ENCODE results near the gene SERINC3.

The SERINC3 gene

DNA sequence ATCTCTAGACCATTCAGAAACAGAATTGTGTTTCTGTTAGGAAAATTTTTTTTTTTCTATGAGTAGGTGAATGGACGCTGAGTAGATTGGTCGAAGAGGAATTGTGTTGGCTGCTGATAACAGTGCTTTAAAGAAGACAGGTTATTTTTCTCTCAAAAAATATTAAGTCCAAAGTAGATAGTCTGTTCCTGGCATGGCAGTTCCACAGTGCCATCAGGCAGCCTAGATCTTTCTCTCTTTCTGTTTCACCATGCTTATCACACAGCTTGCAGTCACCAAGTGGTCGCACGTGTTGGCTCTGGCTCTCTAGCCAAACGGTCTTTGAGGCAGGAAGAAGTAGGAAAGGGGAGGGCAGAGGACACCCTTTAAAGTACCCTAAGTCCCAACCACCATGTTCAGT, 22.4 kb upstream of the SERINC3 start:
- no peak overlapping the region for H3K4me3 ChIP-seq (ENCODE audit: insufficient read length, low read depth)
- no peak for TF ChIP-seq SUZ12 (IDR thresholded peaks at IDR 0.05; ENCODE audit: extremely low read depth, insufficient read depth, insufficient read length)
- no peak for TF ChIP-seq YY1 (IDR thresholded peaks at IDR 0.05; ENCODE audit: insufficient read depth, insufficient read length)
- TF ChIP-seq ZNF274 (IDR thresholded peaks at IDR 0.05; ENCODE audit: low read depth, low read length): no peak
- no peaks in the 10 kb centered on the region for H3K36me3 ChIP-seq (ENCODE audit: insufficient read depth, insufficient read length, low read length)
- H3K9ac ChIP-seq (ENCODE audit: insufficient read length, low read depth): no peak overlapping the region
- no peaks in the 10 kb centered on the region for H3K27me3 ChIP-seq (ENCODE audit: insufficient read depth, insufficient read length)
- no peaks in the 10 kb centered on the region for H3K9me3 ChIP-seq (ENCODE audit: insufficient read depth, low read length)
- peaks cover 4% of the 10 kb centered on the region for H3K4me1 ChIP-seq (ENCODE audit: insufficient read depth, insufficient read length)
- DNase-seq (ENCODE audit: low read depth, low spot score): no peak

DNA sequence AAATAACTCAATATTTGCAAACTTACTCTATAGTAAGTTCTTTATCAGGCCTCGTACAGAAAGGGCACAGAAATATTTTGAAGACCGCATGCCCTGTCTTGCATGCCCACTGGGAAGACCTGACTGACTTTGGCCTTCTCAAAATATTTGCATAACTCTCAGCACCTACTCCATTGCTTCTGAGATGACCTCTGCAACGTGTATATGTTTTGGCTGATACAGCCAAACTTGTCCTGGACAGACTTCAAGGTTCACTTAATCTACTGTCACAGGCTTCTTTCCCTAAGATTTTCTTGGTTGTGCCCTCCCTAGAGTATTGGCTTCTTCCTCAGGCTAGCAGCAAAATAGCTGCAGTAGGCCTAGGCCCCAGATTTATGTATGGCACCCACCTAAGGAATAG, 21.5 kb upstream of the SERINC3 start:
- no peak for DNase-seq (ENCODE audit: low read depth, low spot score)
- no peak overlapping the region for H3K4me3 ChIP-seq (ENCODE audit: insufficient read length, low read depth)
- no peaks in the 10 kb centered on the region for H3K27me3 ChIP-seq (ENCODE audit: insufficient read depth, insufficient read length)
- H3K9me3 ChIP-seq (ENCODE audit: insufficient read depth, low read length): no peaks in the 10 kb centered on the region
- H3K4me1 ChIP-seq (ENCODE audit: insufficient read depth, insufficient read length): peaks cover 4% of the 10 kb centered on the region
- H3K9ac ChIP-seq (ENCODE audit: insufficient read length, low read depth): no peak overlapping the region
- no peaks in the 10 kb centered on the region for H3K36me3 ChIP-seq (ENCODE audit: insufficient read depth, insufficient read length, low read length)
- TF ChIP-seq YY1 (IDR thresholded peaks at IDR 0.05; ENCODE audit: insufficient read depth, insufficient read length): no peak

DNA sequence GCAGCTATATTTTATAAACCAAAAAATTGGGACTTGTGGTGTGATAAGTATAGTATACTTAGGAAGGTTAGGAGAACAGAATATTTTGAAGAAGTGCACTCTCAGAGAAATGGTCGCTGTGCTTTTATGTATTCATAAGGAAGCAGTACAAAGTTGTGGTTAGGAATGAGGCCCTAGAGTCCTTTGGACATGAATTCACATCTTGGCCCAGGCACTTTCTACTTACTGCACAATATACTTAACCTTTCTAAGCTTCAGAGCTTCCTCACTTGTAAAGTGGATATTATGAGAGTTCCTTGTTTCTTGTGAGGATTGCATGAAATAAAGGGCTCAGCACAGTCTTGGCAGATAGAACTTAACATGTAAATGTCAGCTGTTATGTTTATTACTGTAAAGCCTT, 21.0 kb upstream of the SERINC3 start:
- no peak for TF ChIP-seq ZNF274 (IDR thresholded peaks at IDR 0.05; ENCODE audit: low read depth, low read length)
- no peak for TF ChIP-seq SUZ12 (IDR thresholded peaks at IDR 0.05; ENCODE audit: extremely low read depth, insufficient read depth, insufficient read length)
- TF ChIP-seq YY1 (IDR thresholded peaks at IDR 0.05; ENCODE audit: insufficient read depth, insufficient read length): no peak

DNA sequence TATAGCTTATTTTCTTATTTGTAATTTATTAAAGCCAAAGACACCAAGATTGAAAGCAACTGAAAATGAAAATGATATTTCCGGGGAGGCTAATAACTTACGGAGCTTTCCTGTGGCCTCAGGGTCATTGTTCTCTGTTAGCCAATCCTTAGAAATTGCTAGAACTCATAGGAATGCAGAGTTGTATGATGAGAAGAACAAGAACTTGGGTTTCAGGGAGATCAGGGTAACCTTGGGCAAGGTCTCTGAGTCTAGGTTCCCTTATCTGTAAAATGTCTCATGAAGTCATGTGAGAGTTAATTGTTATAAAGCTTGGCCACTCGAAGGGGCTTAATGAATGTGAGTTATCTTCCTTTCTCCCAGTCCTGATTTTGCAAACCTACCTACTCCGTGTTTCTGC, 20.1 kb upstream of the SERINC3 start:
- TF ChIP-seq ZNF274 (IDR thresholded peaks at IDR 0.05; ENCODE audit: low read depth, low read length) (no peak), SUZ12 (IDR thresholded peaks at IDR 0.05; ENCODE audit: extremely low read depth, insufficient read depth, insufficient read length) (no peak), YY1 (IDR thresholded peaks at IDR 0.05; ENCODE audit: insufficient read depth, insufficient read length) (no peak)
- Histone ChIP-seq H3K4me1 (ENCODE audit: insufficient read depth, insufficient read length) (peaks cover 3% of the 10 kb centered on the region), H3K9ac (ENCODE audit: insufficient read length, low read depth) (no peak overlapping the region), H3K27me3 (ENCODE audit: insufficient read depth, insufficient read length) (no peaks in the 10 kb centered on the region), H3K4me3 (ENCODE audit: insufficient read length, low read depth) (no peak overlapping the region), H3K36me3 (ENCODE audit: insufficient read depth, insufficient read length, low read length) (no peaks in the 10 kb centered on the region), H3K9me3 (ENCODE audit: insufficient read depth, low read length) (no peaks in the 10 kb centered on the region)
- no peak for DNase-seq (ENCODE audit: low read depth, low spot score)

More for the DNA sequence above, 21.0 kb upstream of the SERINC3 start:
- Histone ChIP-seq H3K4me1 (ENCODE audit: insufficient read depth, insufficient read length) (peaks cover 4% of the 10 kb centered on the region), H3K9me3 (ENCODE audit: insufficient read depth, low read length) (no peaks in the 10 kb centered on the region), H3K9ac (ENCODE audit: insufficient read length, low read depth) (no peak overlapping the region), H3K27me3 (ENCODE audit: insufficient read depth, insufficient read length) (no peaks in the 10 kb centered on the region), H3K36me3 (ENCODE audit: insufficient read depth, insufficient read length, low read length) (no peaks in the 10 kb centered on the region), H3K4me3 (ENCODE audit: insufficient read length, low read depth) (no peak overlapping the region)
- no peak for DNase-seq (ENCODE audit: low read depth, low spot score)

DNA sequence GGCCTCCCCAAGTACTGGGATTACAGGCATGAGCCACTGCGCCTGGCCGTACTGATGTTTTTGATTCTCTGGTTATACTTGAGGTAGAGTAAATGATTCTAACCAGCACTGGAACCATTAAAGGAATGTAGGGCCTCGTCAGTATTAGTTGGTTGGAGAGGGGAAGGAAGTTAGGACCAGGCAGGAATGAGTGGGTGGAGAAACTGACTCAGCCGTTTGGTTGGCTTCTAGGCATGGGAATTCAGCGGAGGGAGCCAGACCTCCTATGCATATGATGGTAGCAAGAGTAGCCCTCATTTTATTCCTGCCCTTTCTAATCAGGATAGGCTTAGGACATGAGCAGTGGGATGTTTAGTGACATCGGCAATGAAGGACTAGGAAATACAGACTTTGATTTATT, 19.0 kb upstream of the SERINC3 start:
- no peak overlapping the region for H3K9ac ChIP-seq (ENCODE audit: insufficient read length, low read depth)
- H3K36me3 ChIP-seq (ENCODE audit: insufficient read depth, insufficient read length, low read length): no peaks in the 10 kb centered on the region
- peaks cover 3% of the 10 kb centered on the region for H3K4me1 ChIP-seq (ENCODE audit: insufficient read depth, insufficient read length)
- no peak for TF ChIP-seq ZNF274 (IDR thresholded peaks at IDR 0.05; ENCODE audit: low read depth, low read length)
- no peak for TF ChIP-seq YY1 (IDR thresholded peaks at IDR 0.05; ENCODE audit: insufficient read depth, insufficient read length)
- TF ChIP-seq SUZ12 (IDR thresholded peaks at IDR 0.05; ENCODE audit: extremely low read depth, insufficient read depth, insufficient read length): no peak
- no peaks in the 10 kb centered on the region for H3K9me3 ChIP-seq (ENCODE audit: insufficient read depth, low read length)
- DNase-seq (ENCODE audit: low read depth, low spot score): no peak
- no peak overlapping the region for H3K4me3 ChIP-seq (ENCODE audit: insufficient read length, low read depth)
- H3K27me3 ChIP-seq (ENCODE audit: insufficient read depth, insufficient read length): no peaks in the 10 kb centered on the region

DNA sequence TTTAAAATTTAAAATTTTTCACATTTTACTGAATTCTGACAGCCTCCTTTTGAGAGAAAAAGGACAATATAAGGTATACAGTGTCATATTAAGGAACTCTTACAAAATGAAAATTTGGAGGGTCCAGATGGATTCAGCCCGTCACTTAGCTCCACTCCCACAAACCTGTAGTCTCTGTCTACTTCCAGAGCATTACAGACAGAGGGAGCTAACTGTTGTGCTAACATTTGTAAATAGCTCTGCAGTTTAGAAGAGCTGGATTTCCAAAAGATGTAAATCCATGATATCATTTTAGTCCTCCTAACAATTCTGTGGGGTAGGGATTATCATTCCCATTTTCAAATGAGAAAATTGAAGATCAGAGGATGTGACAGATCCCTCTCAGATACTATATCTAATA, 16.1 kb upstream of the SERINC3 start:
- H3K4me3 ChIP-seq (ENCODE audit: insufficient read length, low read depth): no peak overlapping the region
- no peak overlapping the region for H3K9ac ChIP-seq (ENCODE audit: insufficient read length, low read depth)
- no peaks in the 10 kb centered on the region for H3K36me3 ChIP-seq (ENCODE audit: insufficient read depth, insufficient read length, low read length)
- no peaks in the 10 kb centered on the region for H3K27me3 ChIP-seq (ENCODE audit: insufficient read depth, insufficient read length)
- H3K4me1 ChIP-seq (ENCODE audit: insufficient read depth, insufficient read length): peaks cover 3% of the 10 kb centered on the region
- TF ChIP-seq SUZ12 (IDR thresholded peaks at IDR 0.05; ENCODE audit: extremely low read depth, insufficient read depth, insufficient read length) (no peak), YY1 (IDR thresholded peaks at IDR 0.05; ENCODE audit: insufficient read depth, insufficient read length) (no peak), ZNF274 (IDR thresholded peaks at IDR 0.05; ENCODE audit: low read depth, low read length) (no peak)
- no peaks in the 10 kb centered on the region for H3K9me3 ChIP-seq (ENCODE audit: insufficient read depth, low read length)
- no peak for DNase-seq (ENCODE audit: low read depth, low spot score)

DNA sequence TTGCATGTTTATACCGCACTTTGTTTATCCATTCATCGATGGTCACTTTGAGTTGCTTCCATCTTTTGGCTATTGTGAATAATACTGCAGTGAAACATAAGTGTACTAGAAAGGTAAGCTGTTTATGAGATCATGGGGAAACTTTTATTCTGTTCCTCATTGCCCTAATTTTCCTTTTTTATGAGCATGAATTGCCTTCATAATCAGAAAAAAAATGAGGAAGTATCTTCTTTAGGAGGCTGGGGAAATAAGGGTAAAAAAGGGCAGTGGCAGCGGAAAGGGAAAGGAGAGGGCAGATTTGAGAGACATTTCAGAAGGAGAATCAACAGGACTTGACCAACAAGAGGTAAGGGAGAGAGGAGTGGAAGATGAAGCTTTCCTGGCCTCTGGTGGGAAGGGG, 14.3 kb upstream of the SERINC3 start:
- Histone ChIP-seq H3K9me3 (ENCODE audit: insufficient read depth, low read length) (no peaks in the 10 kb centered on the region), H3K36me3 (ENCODE audit: insufficient read depth, insufficient read length, low read length) (no peaks in the 10 kb centered on the region), H3K27me3 (ENCODE audit: insufficient read depth, insufficient read length) (no peaks in the 10 kb centered on the region), H3K4me3 (ENCODE audit: insufficient read length, low read depth) (no peak overlapping the region), H3K9ac (ENCODE audit: insufficient read length, low read depth) (no peak overlapping the region), H3K4me1 (ENCODE audit: insufficient read depth, insufficient read length) (peaks cover 3% of the 10 kb centered on the region)
- DNase-seq (ENCODE audit: low read depth, low spot score): no peak
- no peak for TF ChIP-seq YY1 (IDR thresholded peaks at IDR 0.05; ENCODE audit: insufficient read depth, insufficient read length)
- TF ChIP-seq ZNF274 (IDR thresholded peaks at IDR 0.05; ENCODE audit: low read depth, low read length): no peak
- no peak for TF ChIP-seq SUZ12 (IDR thresholded peaks at IDR 0.05; ENCODE audit: extremely low read depth, insufficient read depth, insufficient read length)

DNA sequence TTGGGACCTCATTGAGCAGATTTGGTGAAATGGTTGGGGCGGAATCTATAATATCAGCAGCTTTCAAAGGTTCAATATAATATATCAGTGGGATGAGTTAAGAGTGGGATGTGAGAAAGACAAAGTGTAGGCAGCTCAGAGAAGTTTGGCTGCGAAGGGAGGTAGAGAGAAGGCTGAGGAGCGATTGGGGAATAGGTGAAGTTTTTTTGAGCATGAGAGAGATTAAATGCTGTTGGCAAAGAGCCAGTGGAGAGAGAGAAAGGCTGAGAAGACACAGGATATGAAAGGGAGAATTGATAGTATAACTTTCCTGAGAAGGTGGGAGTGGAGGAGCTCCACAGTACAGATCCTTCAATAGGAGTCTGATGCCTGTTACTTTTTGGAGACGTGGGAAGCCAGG, 12.1 kb upstream of the SERINC3 start:
- no peak overlapping the region for H3K9ac ChIP-seq (ENCODE audit: insufficient read length, low read depth)

More for the DNA sequence above, 12.1 kb upstream of the SERINC3 start:
- DNase-seq (ENCODE audit: low read depth, low spot score): no peak
- Histone ChIP-seq H3K27me3 (ENCODE audit: insufficient read depth, insufficient read length) (no peaks in the 10 kb centered on the region), H3K36me3 (ENCODE audit: insufficient read depth, insufficient read length, low read length) (no peaks in the 10 kb centered on the region), H3K4me3 (ENCODE audit: insufficient read length, low read depth) (no peak overlapping the region), H3K4me1 (ENCODE audit: insufficient read depth, insufficient read length) (no peaks in the 10 kb centered on the region), H3K9me3 (ENCODE audit: insufficient read depth, low read length) (peaks cover 3% of the 10 kb centered on the region; the same call in 1 of the 2 replicates)
- no peak for TF ChIP-seq YY1 (IDR thresholded peaks at IDR 0.05; ENCODE audit: insufficient read depth, insufficient read length)
- TF ChIP-seq SUZ12 (IDR thresholded peaks at IDR 0.05; ENCODE audit: extremely low read depth, insufficient read depth, insufficient read length): no peak
- no peak for TF ChIP-seq ZNF274 (IDR thresholded peaks at IDR 0.05; ENCODE audit: low read depth, low read length)
